Karpas-422 (cell line): ENCODE measurements around the gene TAPBP. TPM values are rescaled to one million over a fixed set of nuclear protein-coding genes. Genes with fewer than 3 reads are reported as not detected.

ENCODE experiments used
- DNase-seq: peaks from one replicate; pipeline ENCODE4 v3.0.0-alpha.2; 2015
- H2AFZ ChIP-seq: fragments of 200-600 bp; sonication (generic); 2 replicates; pipeline ENCODE4 v1.6.1; 2014; ENCODE audit warnings: antibody characterized with exemption, low read length, mixed read lengths
- H3K27ac ChIP-seq: fragments of 200-600 bp; sonication (generic); 2 replicates; pipeline ENCODE4 v1.5.1; 2014; ENCODE audit warnings: mild to moderate bottlenecking, low read length, moderate library complexity
- H3K27me3 ChIP-seq: fragments of 200-600 bp; sonication (generic); 2 replicates; pipeline ENCODE4 v1.6.1; 2014; ENCODE audit warnings: low read length, mixed read lengths
- H3K36me3 ChIP-seq: fragments of 200-600 bp; sonication (generic); 2 replicates; pipeline ENCODE4 v1.6.1; 2014; ENCODE audit warnings: low read length, mixed read lengths; ENCODE audit not compliant: insufficient read depth
- H3K4me1 ChIP-seq: fragments of 200-600 bp; sonication (generic); 2 replicates; pipeline ENCODE4 v1.6.1; 2014; ENCODE audit warnings: mild to moderate bottlenecking, low read length, mixed read lengths
- H3K4me2 ChIP-seq: fragments of 200-600 bp; sonication (generic); 2 replicates; pipeline ENCODE4 v1.6.1; 2014; ENCODE audit warnings: low read length, low read depth, mild to moderate bottlenecking; ENCODE audit not compliant: poor library complexity, severe bottlenecking
- H3K4me3 ChIP-seq: fragments of 200-600 bp; sonication (generic); 2 replicates; pipeline ENCODE4 v1.5.1; 2014; ENCODE audit warnings: mild to moderate bottlenecking, antibody characterized with exemption, low read length, mixed read lengths
- H3K79me2 ChIP-seq: fragments of 200-600 bp; sonication (generic); 2 replicates; pipeline ENCODE4 v1.6.1; 2014; ENCODE audit warnings: mild to moderate bottlenecking, low read length, mixed read lengths
- H3K9ac ChIP-seq: fragments of 200-600 bp; sonication (generic); 2 replicates; pipeline ENCODE4 v1.6.0; 2014; ENCODE audit warnings: low read length
- H3K9me2 ChIP-seq: fragments of 200-600 bp; sonication (generic), shearing (Covaris generic); replicated peaks from 2 replicates; pipeline ENCODE4 v1.6.0; 2014; ENCODE audit warnings: mild to moderate bottlenecking, low read length, moderate library complexity; ENCODE audit not compliant: insufficient read depth
- H3K9me3 ChIP-seq: fragments of 300-700, 200-600 bp; sonication (generic); 2 replicates; pipeline ENCODE4 v1.6.1; 2014; ENCODE audit warnings: low read length, mixed read lengths
- H4K20me1 ChIP-seq: fragments of 200-600 bp; sonication (generic); 2 replicates; pipeline ENCODE4 v1.6.1; 2014; ENCODE audit warnings: mild to moderate bottlenecking, antibody characterized with exemption, low read length, low read depth; ENCODE audit not compliant: insufficient read depth
- total RNA-seq: library from RNA; depleted of rRNA; stranded (reverse); fragments of >200 nt; shearing (Covaris generic); gene quantifications from 2 replicates; pipeline ENCODE4 v1.2.3, GENCODE V29; 2014; ENCODE audit warnings: low replicate concordance

Gene TAPBP
- total RNA-seq, 1 experiment from 2014 or later: 102 TPM

DNA sequence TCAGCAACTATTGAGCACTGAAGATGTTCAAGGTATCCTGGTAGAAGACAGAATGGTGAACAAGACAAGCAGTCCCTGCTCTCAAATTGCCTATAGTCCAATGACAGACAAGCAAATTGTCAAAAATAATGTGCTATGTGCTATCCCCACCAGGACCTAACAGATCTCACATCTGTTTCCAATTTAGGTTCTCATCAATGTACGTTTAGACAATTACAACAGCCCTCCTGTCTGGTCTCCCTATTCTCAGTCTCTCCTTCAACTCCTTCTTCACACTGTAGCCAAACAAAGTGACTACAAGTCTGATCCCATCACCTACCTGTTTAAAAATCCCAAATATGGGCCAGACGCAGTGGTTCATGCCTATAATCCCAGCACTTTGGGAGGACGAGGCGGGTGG, 7.5 kb downstream of the TAPBP start:
- 0 out of 2 replicates have a peak, but pooled peaks cover 3% of the 10 kb centered on the region for H3K4me1 ChIP-seq

DNA sequence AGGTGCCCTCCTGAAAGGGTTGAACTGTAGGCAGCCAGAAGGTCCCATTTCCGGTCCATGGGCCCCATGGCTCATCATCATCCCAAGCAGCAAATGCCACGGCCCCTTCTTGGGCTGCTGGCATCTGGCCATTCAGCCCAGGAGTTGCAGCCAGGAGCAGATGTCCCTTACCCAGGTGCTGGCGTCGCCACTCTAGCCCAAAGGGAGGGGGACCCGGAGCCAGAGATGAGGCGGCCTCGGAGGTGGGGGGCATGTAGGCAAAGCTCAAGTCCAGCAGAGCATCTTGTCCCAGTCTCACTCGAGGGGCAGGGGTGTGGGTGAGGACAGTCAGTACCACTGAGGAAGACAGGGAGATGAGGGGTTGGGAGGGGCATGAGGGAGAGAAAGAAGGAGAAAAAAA, 8.8 kb downstream of the TAPBP start:
- Histone ChIP-seq H3K4me3 (no peak overlapping the region), H3K9me2 (no peaks in the 10 kb centered on the region), H3K27me3 (no peaks in the 10 kb centered on the region), H2AFZ (no peak overlapping the region), H3K36me3 (peaks cover 15% of the 10 kb centered on the region; the same call in 1 of the 2 replicates), H3K4me1 (peaks cover 5% of the 10 kb centered on the region), H3K79me2 (peaks cover 26% of the 10 kb centered on the region), H3K4me2 (no peak overlapping the region), H3K9me3 (no peaks in the 10 kb centered on the region), H4K20me1 (0 out of 2 replicates have a peak, but pooled peaks cover 7% of the 10 kb centered on the region), H3K9ac (no peak overlapping the region), H3K27ac (no peak overlapping the region)
- DNase-seq: no peak

More for the DNA sequence above, 7.5 kb downstream of the TAPBP start:
- H3K4me2 ChIP-seq: no peak overlapping the region
- H3K9ac ChIP-seq: no peak overlapping the region
- H3K79me2 ChIP-seq: peaks cover 38% of the 10 kb centered on the region
- H3K9me2 ChIP-seq: no peaks in the 10 kb centered on the region
- no peak overlapping the region for H3K4me3 ChIP-seq
- no peak overlapping the region for H2AFZ ChIP-seq
- DNase-seq: no peak
- H3K27ac ChIP-seq: no peak overlapping the region
- H3K9me3 ChIP-seq: no peaks in the 10 kb centered on the region
- no peaks in the 10 kb centered on the region for H3K27me3 ChIP-seq
- H4K20me1 ChIP-seq: 0 out of 2 replicates have a peak, but pooled peaks cover 7% of the 10 kb centered on the region
- peaks cover 15% of the 10 kb centered on the region; the same call in 1 of the 2 replicates for H3K36me3 ChIP-seq

DNA sequence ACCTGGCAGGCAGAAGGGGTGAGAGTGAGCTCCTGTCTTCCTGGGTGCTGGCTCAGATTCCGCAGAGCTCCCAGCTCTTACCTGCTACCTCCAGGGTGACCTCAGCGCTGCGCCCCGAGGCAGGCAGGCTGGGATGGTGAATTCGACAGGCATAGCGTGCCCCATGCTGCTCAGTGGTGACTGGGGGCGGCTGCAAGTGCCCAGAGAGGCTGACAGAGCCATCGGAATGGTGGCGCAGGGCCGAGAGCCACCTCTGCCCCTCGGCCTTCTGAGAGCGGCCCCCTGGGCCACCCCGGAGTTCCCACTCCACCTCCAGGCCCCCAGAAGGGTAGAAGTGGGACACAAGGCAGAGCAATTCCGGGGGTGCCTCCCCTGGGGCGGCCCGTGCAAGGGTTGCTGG, 9.7 kb downstream of the TAPBP start:
- 0 out of 2 replicates have a peak, but pooled peaks cover 7% of the 10 kb centered on the region for H4K20me1 ChIP-seq
- H3K79me2 ChIP-seq: peaks cover 26% of the 10 kb centered on the region
- H3K9me3 ChIP-seq: no peaks in the 10 kb centered on the region
- H3K4me3 ChIP-seq: no peak overlapping the region
- no peak for DNase-seq
- no peak overlapping the region for H3K4me2 ChIP-seq
- H3K9me2 ChIP-seq: no peaks in the 10 kb centered on the region
- no peaks in the 10 kb centered on the region for H3K27me3 ChIP-seq
- H3K9ac ChIP-seq: no peak overlapping the region
- no peak overlapping the region for H3K27ac ChIP-seq
- no peak overlapping the region for H2AFZ ChIP-seq
- peaks cover 11% of the 10 kb centered on the region for H3K4me1 ChIP-seq
- peaks cover 15% of the 10 kb centered on the region; the same call in 1 of the 2 replicates for H3K36me3 ChIP-seq

- H3K36me3 ChIP-seq: peaks cover 12% of the 10 kb centered on the region; the same call in 1 of the 2 replicates
- H3K9me3 ChIP-seq: no peaks in the 10 kb centered on the region
- 0 out of 2 replicates have a peak, but pooled peaks cover 7% of the 10 kb centered on the region for H4K20me1 ChIP-seq
- H3K27ac ChIP-seq: no peak overlapping the region
- H3K4me2 ChIP-seq: no peak overlapping the region
- no peaks in the 10 kb centered on the region for H3K9me2 ChIP-seq
- no peak overlapping the region for H3K9ac ChIP-seq
- peaks cover 21% of the 10 kb centered on the region for H3K4me1 ChIP-seq
- no peaks in the 10 kb centered on the region for H3K27me3 ChIP-seq
- no peak overlapping the region for H2AFZ ChIP-seq
- H3K4me3 ChIP-seq: no peak overlapping the region
- DNase-seq: no peak
- peaks cover 26% of the 10 kb centered on the region for H3K79me2 ChIP-seq
Observed at GRCh38 chr6:33301877-33302276, 12.0 kb downstream of the TAPBP start.

GRCh38 chr6:33299237-33299944, 14.5 kb downstream of the TAPBP start:
- Histone ChIP-seq H3K4me2 (peak overlapping the region; percentile 79), H3K4me1 (peaks cover 20% of the 10 kb centered on the region), H3K27ac (peak overlapping the region; percentile 92), H3K79me2 (peaks cover 19% of the 10 kb centered on the region), H3K27me3 (no peaks in the 10 kb centered on the region), H3K9ac (peak overlapping the region; percentile 84), H3K9me3 (no peaks in the 10 kb centered on the region), H4K20me1 (no peaks in the 10 kb centered on the region), H3K36me3 (peaks cover 3% of the 10 kb centered on the region; the same call in 1 of the 2 replicates), H3K4me3 (peak overlapping the region; percentile 74), H2AFZ (no peak overlapping the region), H3K9me2 (no peaks in the 10 kb centered on the region)
- peak; percentile 97 for DNase-seq

GRCh38 chr6:33298773-33299236, 15.1 kb downstream of the TAPBP start, which contains the start of gene RGL2:
RGL2 (minus strand) TSS chr6:33298942; CDS start chr6:33298610, 332 bp downstream.
- Histone ChIP-seq H3K9ac (peak within 1 kb of the TSS; percentile 84), H4K20me1 (no peaks in the 10 kb centered on the region), H3K27ac (peak within 1 kb of the TSS; percentile 92), H3K9me3 (no peaks in the 10 kb centered on the region), H3K36me3 (peaks cover 3% of the 10 kb centered on the region; the same call in 1 of the 2 replicates), H3K9me2 (no peaks in the 10 kb centered on the region), H3K4me3 (peak within 1 kb of the TSS; percentile 74), H3K79me2 (peaks cover 19% of the 10 kb centered on the region), H3K4me1 (peaks cover 20% of the 10 kb centered on the region), H2AFZ (0 out of 2 replicates have a peak within 1 kb of the TSS, but pooled peaks have one; percentile 23), H3K4me2 (peak within 1 kb of the TSS; percentile 79), H3K27me3 (no peaks in the 10 kb centered on the region)
- DNase-seq: peak; percentile 88

GRCh38 chr6:33297956-33298772, 15.7 kb downstream of the TAPBP start:
- Histone ChIP-seq H3K4me2 (peak overlapping the region; percentile 79), H3K36me3 (peaks cover 3% of the 10 kb centered on the region; the same call in 1 of the 2 replicates), H3K79me2 (peaks cover 19% of the 10 kb centered on the region), H3K4me1 (peaks cover 20% of the 10 kb centered on the region), H3K4me3 (peak overlapping the region; percentile 74), H2AFZ (0 out of 2 replicates have a peak overlapping the region, but pooled peaks have one; percentile 23), H3K27me3 (no peaks in the 10 kb centered on the region), H3K9me3 (no peaks in the 10 kb centered on the region), H3K27ac (peak overlapping the region; percentile 92), H3K9me2 (no peaks in the 10 kb centered on the region), H4K20me1 (no peaks in the 10 kb centered on the region), H3K9ac (peak overlapping the region; percentile 84)
- DNase-seq: peak; percentile 92
